Measurements from ENCODE around the gene SYCE1.
"Not testable (repeated sequence)": the region's sequence is repeated elsewhere in the genome, so short reads cannot be mapped to it uniquely, and the experiment has no call there.

SYCE1 gene

DNA sequence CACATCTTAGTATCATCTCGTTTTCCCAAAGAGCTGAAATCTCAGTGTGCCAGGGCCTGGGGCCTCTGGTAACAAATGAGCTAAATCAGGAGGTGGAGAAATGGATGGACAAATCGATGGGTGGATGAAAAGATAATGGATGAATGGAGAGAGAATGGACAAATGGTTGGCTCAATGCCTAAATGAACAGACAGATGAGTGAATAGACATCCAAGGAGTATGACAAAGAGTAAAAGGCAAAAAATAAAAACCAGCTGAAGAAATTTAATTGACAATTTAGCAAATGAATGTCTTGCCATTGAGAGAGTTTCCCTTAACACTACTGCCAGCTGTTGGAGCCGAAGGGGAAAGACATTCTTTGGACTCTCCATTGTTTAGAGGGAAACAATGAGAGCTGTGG, 8.0 kb downstream of the SYCE1 start:
- Histone ChIP-seq H3K4me1 (ENCODE audit: control insufficient read depth, insufficient read depth, low read length) (no peaks in the 10 kb centered on the region), H3K9ac (ENCODE audit: low read length) (no peak overlapping the region), H3K9me3 (ENCODE audit: control insufficient read depth, low read length) (peaks cover 2% of the 10 kb centered on the region), H3K4me3 (ENCODE audit: low read length) (no peak overlapping the region), H3K36me3 (ENCODE audit: control insufficient read depth, insufficient read depth, low read length, severe bottlenecking) (no peaks in the 10 kb centered on the region), H3K27me3 (replicated peaks; ENCODE audit: control insufficient read depth, insufficient read depth, low read length) (peaks cover 28% of the 10 kb centered on the region)
- no peak for DNase-seq (ENCODE audit: low read depth)

DNA sequence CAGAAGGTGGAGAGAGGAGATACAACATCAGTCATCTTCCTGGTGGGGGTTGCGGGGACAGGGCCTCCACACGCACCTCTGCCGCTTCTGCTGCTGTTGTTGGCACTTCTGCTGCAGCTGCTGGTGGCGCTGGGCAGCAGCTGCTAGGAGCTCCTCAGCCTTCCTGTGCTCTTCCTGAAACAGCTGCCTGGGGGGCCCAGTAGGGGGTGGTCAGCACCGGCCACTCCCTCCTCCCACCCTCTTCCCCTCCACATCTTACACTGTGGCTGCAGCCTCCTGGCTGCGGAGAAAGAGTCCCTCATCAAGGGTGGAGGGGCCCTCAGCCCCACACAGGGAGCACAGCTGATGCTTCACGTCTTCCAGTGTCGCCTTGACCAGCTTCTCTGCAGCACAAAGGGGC, 9.9 kb downstream of the SYCE1 start:
- DNase-seq (ENCODE audit: low read depth) = no peak
- Histone ChIP-seq H3K9me3 (ENCODE audit: control insufficient read depth, low read length) (peaks cover 7% of the 10 kb centered on the region), H3K9ac (ENCODE audit: low read length) (no peak overlapping the region), H3K36me3 (ENCODE audit: control insufficient read depth, insufficient read depth, low read length, severe bottlenecking) (no peaks in the 10 kb centered on the region), H3K27me3 (replicated peaks; ENCODE audit: control insufficient read depth, insufficient read depth, low read length) (peaks cover 24% of the 10 kb centered on the region), H3K4me1 (ENCODE audit: control insufficient read depth, insufficient read depth, low read length) (no peaks in the 10 kb centered on the region), H3K4me3 (ENCODE audit: low read length) (no peak overlapping the region)

DNA sequence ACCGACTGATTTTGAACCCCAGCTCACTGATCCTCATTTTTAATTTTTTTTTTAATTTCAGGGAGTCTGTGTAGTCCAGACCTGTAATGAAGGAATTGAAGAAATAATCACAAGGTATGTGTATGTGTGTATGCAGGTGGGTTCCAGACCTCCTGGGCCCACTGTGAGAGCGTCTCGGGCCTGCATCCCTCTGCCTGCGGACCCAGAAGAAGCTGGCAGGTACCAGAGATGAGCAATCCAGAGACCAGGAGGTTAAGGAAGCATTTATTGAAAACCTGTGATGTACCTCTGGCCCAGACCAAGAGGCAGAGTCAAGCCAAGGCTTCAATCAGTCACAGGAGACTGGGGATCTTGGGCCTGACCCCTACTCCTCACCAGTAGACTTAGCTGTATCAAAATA, 10.8 kb downstream of the SYCE1 start:
- H3K9me3 ChIP-seq (ENCODE audit: control insufficient read depth, low read length) = peaks cover 7% of the 10 kb centered on the region
- no peak overlapping the region for H3K9ac ChIP-seq (ENCODE audit: low read length)
- H3K4me3 ChIP-seq (ENCODE audit: low read length) = no peak overlapping the region
- H3K36me3 ChIP-seq (ENCODE audit: control insufficient read depth, insufficient read depth, low read length, severe bottlenecking) = no peaks in the 10 kb centered on the region
- H3K4me1 ChIP-seq (ENCODE audit: control insufficient read depth, insufficient read depth, low read length) = no peaks in the 10 kb centered on the region
- DNase-seq (ENCODE audit: low read depth) = no peak
- H3K27me3 ChIP-seq (replicated peaks; ENCODE audit: control insufficient read depth, insufficient read depth, low read length) = peaks cover 24% of the 10 kb centered on the region

DNA sequence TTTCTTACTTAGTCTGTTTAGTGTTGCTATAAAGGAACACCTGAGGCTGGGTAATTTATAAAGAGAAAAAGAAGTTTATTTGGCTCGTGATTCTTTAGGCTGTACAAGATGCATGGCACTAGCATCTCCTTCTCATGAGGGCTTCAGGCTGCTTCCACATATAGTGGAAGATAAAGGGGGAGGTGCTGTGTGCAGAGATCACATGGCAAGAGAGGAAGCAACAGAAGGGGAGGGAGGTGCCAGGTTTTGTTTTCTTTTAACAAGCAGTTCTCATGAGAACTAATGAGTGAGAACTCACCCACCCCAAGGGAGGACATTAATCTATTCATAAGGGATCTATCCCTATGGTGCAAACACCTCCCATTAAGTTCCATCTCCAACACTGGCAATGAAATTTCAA, 20.9 kb downstream of the SYCE1 start:
- no peaks in the 10 kb centered on the region for H3K36me3 ChIP-seq (ENCODE audit: control insufficient read depth, insufficient read depth, low read length, severe bottlenecking)
- DNase-seq (ENCODE audit: low read depth) = no peak
- no peak overlapping the region for H3K9ac ChIP-seq (ENCODE audit: low read length)
- H3K9me3 ChIP-seq (ENCODE audit: control insufficient read depth, low read length) = peaks cover 23% of the 10 kb centered on the region
- no peaks in the 10 kb centered on the region for H3K27me3 ChIP-seq (replicated peaks; ENCODE audit: control insufficient read depth, insufficient read depth, low read length)
- H3K4me1 ChIP-seq (ENCODE audit: control insufficient read depth, insufficient read depth, low read length) = no peaks in the 10 kb centered on the region
- no peak overlapping the region for H3K4me3 ChIP-seq (ENCODE audit: low read length)

DNA sequence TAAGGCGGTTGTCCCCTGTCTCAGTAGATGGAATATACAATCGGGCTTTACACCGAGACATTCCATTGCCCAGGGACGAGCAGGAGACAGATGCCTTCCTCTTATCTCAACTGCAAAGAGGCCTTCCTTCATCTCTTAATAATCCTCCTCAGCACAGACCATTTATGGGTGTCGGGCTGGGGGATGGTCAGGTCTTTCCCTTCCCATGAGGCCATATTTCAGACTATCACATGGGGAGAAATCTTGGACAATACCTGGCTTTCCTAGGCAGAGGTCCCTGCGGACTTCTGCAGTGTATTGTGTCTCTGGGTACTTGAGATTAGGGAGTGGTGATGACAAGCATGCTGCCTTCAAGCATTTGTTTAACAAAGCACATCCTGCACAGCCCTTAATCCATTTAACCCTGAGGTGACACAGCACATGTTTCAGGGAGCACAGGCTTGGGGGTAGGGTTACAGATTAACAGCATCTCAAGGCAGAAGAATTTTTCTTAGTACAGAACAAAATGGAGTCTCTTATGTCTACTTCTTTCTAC, 23.9 kb downstream of the SYCE1 start:
- not testable (repeated sequence) for H3K9me3 ChIP-seq (ENCODE audit: control insufficient read depth, low read length)

DNA sequence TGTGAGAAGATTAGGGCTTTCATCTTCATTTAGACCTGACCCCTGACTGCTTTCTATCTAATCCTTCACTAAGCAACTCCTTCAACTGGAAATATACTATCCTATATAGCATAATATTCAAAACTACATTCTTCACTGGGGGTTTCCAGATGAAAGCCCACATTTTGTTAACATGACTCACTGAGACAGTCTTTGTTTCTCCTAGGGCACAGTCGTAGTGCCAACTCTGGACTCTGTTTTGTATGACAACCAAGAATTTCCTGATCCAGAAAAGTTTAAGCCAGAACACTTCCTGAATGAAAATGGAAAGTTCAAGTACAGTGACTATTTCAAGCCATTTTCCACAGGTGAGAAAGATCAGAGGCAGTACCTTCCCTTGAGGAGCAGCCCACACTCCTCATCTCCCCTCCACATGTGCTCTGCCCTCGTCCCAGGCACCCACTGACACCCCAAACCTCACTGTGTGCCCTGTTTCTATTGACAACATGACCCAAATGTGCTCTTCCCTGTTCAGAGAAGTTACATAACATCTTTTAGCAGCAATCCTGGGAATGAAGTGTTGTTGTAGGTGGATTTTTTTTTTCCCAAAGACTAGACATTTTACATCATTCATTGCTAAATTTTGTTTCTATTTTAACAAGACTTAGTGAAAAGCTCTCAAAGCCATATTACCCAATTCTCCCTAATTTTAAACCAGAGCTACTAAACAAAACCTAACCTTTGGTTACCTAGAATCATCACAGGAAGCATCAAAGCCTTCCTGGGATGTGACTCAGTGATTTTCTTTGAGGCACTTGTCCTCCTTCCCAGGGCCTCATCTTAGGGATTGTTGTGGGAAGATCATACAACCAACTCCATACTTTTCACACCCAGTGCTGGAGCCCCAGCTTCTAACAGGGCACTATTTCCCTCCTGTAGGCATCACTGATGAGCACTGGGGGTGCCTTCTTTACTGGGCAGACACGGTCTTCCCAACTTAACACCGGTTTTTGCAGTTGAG, 27.5 kb downstream of the SYCE1 start:
- Histone ChIP-seq H3K9me3 (ENCODE audit: control insufficient read depth, low read length) (no peaks in the 10 kb centered on the region), H3K4me1 (ENCODE audit: control insufficient read depth, insufficient read depth, low read length) (no peaks in the 10 kb centered on the region), H3K36me3 (ENCODE audit: control insufficient read depth, insufficient read depth, low read length, severe bottlenecking) (no peaks in the 10 kb centered on the region), H3K27me3 (replicated peaks; ENCODE audit: control insufficient read depth, insufficient read depth, low read length) (no peaks in the 10 kb centered on the region), H3K4me3 (ENCODE audit: low read length) (no peak overlapping the region), H3K9ac (ENCODE audit: low read length) (no peak overlapping the region)
- no peak for DNase-seq (ENCODE audit: low read depth)

More for the DNA sequence above, 23.9 kb downstream of the SYCE1 start:
- H3K36me3 ChIP-seq (ENCODE audit: control insufficient read depth, insufficient read depth, low read length, severe bottlenecking); DNase-seq (ENCODE audit: low read depth); H3K9ac ChIP-seq (ENCODE audit: low read length); H3K4me3 ChIP-seq (ENCODE audit: low read length); H3K27me3 ChIP-seq (replicated peaks; ENCODE audit: control insufficient read depth, insufficient read depth, low read length); H3K4me1 ChIP-seq (ENCODE audit: control insufficient read depth, insufficient read depth, low read length): not testable (repeated sequence)

DNA sequence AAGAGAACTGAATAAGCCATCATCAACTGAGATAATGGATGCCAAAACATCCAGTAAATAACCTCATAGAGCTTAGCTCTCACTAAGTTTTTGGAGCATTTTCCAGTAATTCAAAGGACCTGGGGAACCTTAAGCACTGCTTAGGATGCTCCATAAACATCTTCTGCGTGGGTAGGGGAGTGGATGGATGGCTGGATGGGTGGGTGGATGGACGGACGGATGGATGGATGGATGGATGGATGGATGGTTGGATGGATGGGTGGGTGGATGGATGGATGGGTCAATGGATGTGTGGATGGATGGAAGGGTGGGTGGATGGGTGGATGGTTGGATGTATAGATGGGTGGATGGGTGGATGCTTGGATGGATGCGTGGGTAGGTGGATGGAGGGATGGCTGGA, 29.2 kb downstream of the SYCE1 start:
- Histone ChIP-seq H3K36me3 (ENCODE audit: control insufficient read depth, insufficient read depth, low read length, severe bottlenecking) (no peaks in the 10 kb centered on the region), H3K4me1 (ENCODE audit: control insufficient read depth, insufficient read depth, low read length) (no peaks in the 10 kb centered on the region), H3K4me3 (ENCODE audit: low read length) (no peak overlapping the region), H3K9ac (ENCODE audit: low read length) (no peak overlapping the region), H3K27me3 (replicated peaks; ENCODE audit: control insufficient read depth, insufficient read depth, low read length) (peaks cover under 1% of the 10 kb centered on the region), H3K9me3 (ENCODE audit: control insufficient read depth, low read length) (no peaks in the 10 kb centered on the region)
- no peak for DNase-seq (ENCODE audit: low read depth)

DNA sequence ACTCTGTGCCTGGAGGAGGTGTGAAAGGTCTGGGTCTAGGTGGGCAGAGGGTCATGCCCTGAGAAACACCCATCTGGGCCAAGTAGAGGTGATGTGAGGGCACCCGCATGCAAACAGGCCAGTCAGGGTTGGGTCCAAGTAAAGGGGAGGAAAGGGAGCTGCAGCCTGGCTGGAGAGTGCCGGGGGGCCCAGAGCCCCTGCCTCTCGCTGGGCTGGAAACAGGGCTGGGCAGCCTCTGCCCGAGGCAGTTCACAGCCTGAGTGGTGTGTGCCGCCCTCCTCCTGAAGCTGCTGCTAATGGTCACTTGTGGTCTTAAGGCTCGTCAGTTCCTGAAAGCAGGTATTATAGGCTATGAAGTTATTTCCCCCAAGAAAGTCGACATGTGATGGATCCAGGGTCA, 31.0 kb downstream of the SYCE1 start:
- Histone ChIP-seq H3K4me1 (ENCODE audit: control insufficient read depth, insufficient read depth, low read length) (peaks cover 2% of the 10 kb centered on the region), H3K27me3 (replicated peaks; ENCODE audit: control insufficient read depth, insufficient read depth, low read length) (peaks cover 18% of the 10 kb centered on the region), H3K9me3 (ENCODE audit: control insufficient read depth, low read length) (no peaks in the 10 kb centered on the region), H3K4me3 (ENCODE audit: low read length) (no peak overlapping the region), H3K36me3 (ENCODE audit: control insufficient read depth, insufficient read depth, low read length, severe bottlenecking) (no peaks in the 10 kb centered on the region), H3K9ac (ENCODE audit: low read length) (no peak overlapping the region)
- DNase-seq (ENCODE audit: low read depth) = no peak

DNA sequence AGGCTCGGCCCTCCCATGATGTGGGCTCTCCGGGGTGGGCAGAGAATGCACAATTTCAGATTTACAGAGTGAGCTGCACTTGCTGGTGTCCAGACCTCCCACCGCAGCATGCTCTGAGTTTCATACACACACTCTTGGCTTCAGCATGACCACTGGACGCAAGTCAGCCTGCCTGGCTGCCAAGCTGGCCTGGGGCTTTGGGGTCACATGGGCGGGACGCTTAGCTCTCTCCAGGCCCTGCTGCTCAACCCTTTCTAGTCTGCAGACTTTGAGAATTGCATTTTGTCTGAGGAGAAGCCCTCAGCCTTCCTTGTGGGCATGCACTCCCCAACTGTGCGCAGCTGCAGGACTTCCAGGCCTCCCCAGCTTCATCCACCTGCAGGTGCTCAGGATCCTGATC, 32.5 kb downstream of the SYCE1 start:
- DNase-seq (ENCODE audit: low read depth) = no peak
- Histone ChIP-seq H3K27me3 (replicated peaks; ENCODE audit: control insufficient read depth, insufficient read depth, low read length) (peaks cover 22% of the 10 kb centered on the region), H3K4me3 (ENCODE audit: low read length) (no peak overlapping the region), H3K9me3 (ENCODE audit: control insufficient read depth, low read length) (no peaks in the 10 kb centered on the region), H3K36me3 (ENCODE audit: control insufficient read depth, insufficient read depth, low read length, severe bottlenecking) (no peaks in the 10 kb centered on the region), H3K9ac (ENCODE audit: low read length) (no peak overlapping the region), H3K4me1 (ENCODE audit: control insufficient read depth, insufficient read depth, low read length) (peaks cover 11% of the 10 kb centered on the region)

DNA sequence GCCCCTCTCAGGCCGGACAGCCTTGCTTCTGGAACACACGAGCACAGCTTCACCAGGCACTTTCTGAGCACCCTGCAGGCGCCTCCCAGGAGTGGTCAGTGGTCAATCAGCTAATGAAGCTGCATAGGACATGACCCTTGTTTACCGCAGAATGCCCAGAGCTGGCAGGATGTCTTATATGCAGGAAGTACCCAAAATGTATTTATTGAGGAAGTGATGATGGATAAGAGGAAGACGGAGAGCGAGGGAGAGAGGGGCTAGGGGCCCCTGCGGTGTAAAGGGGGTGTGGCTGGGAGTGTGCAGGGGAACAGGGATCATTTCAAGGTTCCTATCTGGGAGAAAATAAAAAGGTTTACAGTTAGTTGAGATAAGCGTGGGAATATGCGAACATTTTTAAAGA, 34.9 kb downstream of the SYCE1 start:
- Histone ChIP-seq H3K27me3 (replicated peaks; ENCODE audit: control insufficient read depth, insufficient read depth, low read length) (peaks cover 22% of the 10 kb centered on the region), H3K36me3 (ENCODE audit: control insufficient read depth, insufficient read depth, low read length, severe bottlenecking) (no peaks in the 10 kb centered on the region), H3K9me3 (ENCODE audit: control insufficient read depth, low read length) (no peaks in the 10 kb centered on the region)

DNA sequence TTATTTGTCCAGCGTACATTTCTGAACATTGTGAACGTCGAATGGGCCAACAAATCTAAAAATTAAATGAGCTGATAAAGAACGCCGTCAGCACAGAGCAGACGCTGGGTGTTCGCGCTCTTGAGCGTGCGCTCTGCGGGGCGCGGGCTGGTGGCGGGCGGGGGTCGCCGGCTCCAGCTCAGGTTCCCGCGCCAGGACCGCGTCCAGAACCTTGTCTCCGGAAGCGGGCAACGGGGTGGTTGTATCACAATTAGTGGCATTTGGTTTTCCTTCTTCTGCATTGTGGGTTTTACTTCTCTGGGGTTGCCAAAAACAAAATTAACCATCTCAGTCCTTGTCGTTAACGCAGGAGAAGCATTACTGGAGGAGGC, 35.8 kb downstream of the SYCE1 start:
- H3K4me3 ChIP-seq (ENCODE audit: low read length) = peak overlapping the region; percentile 76
- H3K4me1 ChIP-seq (ENCODE audit: control insufficient read depth, insufficient read depth, low read length) = peaks cover 11% of the 10 kb centered on the region
- H3K9ac ChIP-seq (ENCODE audit: low read length) = no peak overlapping the region
- no peaks in the 10 kb centered on the region for H3K36me3 ChIP-seq (ENCODE audit: control insufficient read depth, insufficient read depth, low read length, severe bottlenecking)
- DNase-seq (ENCODE audit: low read depth) = no peak
- no peaks in the 10 kb centered on the region for H3K9me3 ChIP-seq (ENCODE audit: control insufficient read depth, low read length)
- H3K27me3 ChIP-seq (replicated peaks; ENCODE audit: control insufficient read depth, insufficient read depth, low read length) = peaks cover 22% of the 10 kb centered on the region

More for the DNA sequence above, 34.9 kb downstream of the SYCE1 start:
- Histone ChIP-seq H3K4me3 (ENCODE audit: low read length) (no peak overlapping the region), H3K4me1 (ENCODE audit: control insufficient read depth, insufficient read depth, low read length) (peaks cover 11% of the 10 kb centered on the region), H3K9ac (ENCODE audit: low read length) (no peak overlapping the region)
- DNase-seq (ENCODE audit: low read depth) = no peak
